PC-9 (cell line): ENCODE results near the gene ARPC1A. TPM values are rescaled to one million over a fixed set of nuclear protein-coding genes. Genes with fewer than 3 reads are reported as not detected.

Experiments used
- BruUV-seq: library from RNA; stranded (reverse); fragments of 400-500 nt; replicated peaks from 2 replicates; lab custom pipeline; 2021; lab: Mats Ljungman, UMichigan
- CTCF ChIA-PET: fragments of 300-600 bp; sonication (Branson Sonifier 250); formaldehyde crosslinking; loops from one replicate; lab custom pipeline; 2022; ENCODE audit warnings: antibody characterized with exemption; lab: Charles Lee
- POLR2A ChIA-PET: fragments of 300-600 bp; sonication (Branson Sonifier 250); formaldehyde crosslinking; loops from one replicate; lab custom pipeline; 2022; ENCODE audit warnings: antibody characterized with exemption; ENCODE audit not compliant: unreplicated experiment; lab: Charles Lee
- DNase-seq, 2 experiments: peaks; one replicate each; pipeline versions ENCODE4 v3.0.0 to v3.0.0-alpha.2; 2015 to 2022; ENCODE audit warnings: mixed read lengths in 1 of 2
- H2AFZ ChIP-seq: fragments of 200-600 bp; sonication (generic); 2 replicates; pipeline ENCODE4 v1.8.1; 2017; ENCODE audit warnings: antibody characterized with exemption
- H3F3A ChIP-seq: fragments of 200-600 bp; sonication (generic); 2 replicates; pipeline ENCODE4 v1.8.1; 2017; ENCODE audit warnings: antibody characterized with exemption, mild to moderate bottlenecking, low read depth; ENCODE audit not compliant: insufficient read depth
- H3K27ac ChIP-seq: fragments of 200-600 bp; sonication (generic); 2 replicates; pipeline ENCODE4 v1.6.1; 2016; ENCODE audit warnings: mixed run types
- H3K27me3 ChIP-seq: fragments of 200-600 bp; sonication (generic); 2 replicates; pipeline ENCODE4 v1.6.1; 2016; ENCODE audit warnings: low read depth, mixed run types; ENCODE audit not compliant: insufficient read depth
- H3K36me3 ChIP-seq: fragments of 200-600 bp; sonication (generic); 2 replicates; pipeline ENCODE4 v1.6.1; 2016; ENCODE audit warnings: low read depth, mixed run types
- H3K4me1 ChIP-seq: fragments of 200-600 bp; sonication (generic); replicated peaks from 2 replicates; pipeline ENCODE4 v1.6.1; 2016; ENCODE audit warnings: mixed run types; ENCODE audit not compliant: insufficient read depth
- H3K4me2 ChIP-seq: fragments of 200-600 bp; sonication (generic); 2 replicates; pipeline ENCODE4 v1.6.1; 2017; ENCODE audit warnings: mixed run types
- H3K4me3 ChIP-seq: fragments of 200-600 bp; sonication (generic); 2 replicates; pipeline ENCODE4 v1.6.1; 2016; ENCODE audit warnings: mixed run types
- H3K79me2 ChIP-seq: fragments of 200-600 bp; sonication (generic); 2 replicates; pipeline ENCODE4 v1.6.1; 2017; ENCODE audit warnings: low read depth, mixed run types
- H3K9me2 ChIP-seq: fragments of 200-600 bp; sonication (generic); 2 replicates; pipeline ENCODE4 v1.8.1; 2017; ENCODE audit warnings: mild to moderate bottlenecking; ENCODE audit not compliant: insufficient read depth
- H3K9me3 ChIP-seq: fragments of 200-600 bp; sonication (generic); 2 replicates; pipeline ENCODE4 v1.8.1; 2016; ENCODE audit warnings: low read depth; ENCODE audit not compliant: insufficient read depth
- H4K20me1 ChIP-seq: fragments of 200-600 bp; sonication (generic); 2 replicates; pipeline ENCODE4 v1.8.1; 2017; ENCODE audit not compliant: insufficient read depth
- EZH2 ChIP-seq: fragments of 200-600 bp; sonication (generic); IDR thresholded peaks from 2 replicates; pipeline ENCODE4 v1.8.0; 2017; ENCODE audit warnings: antibody characterized with exemption, low read depth
- intact Hi-C: fragments of 100-400 bp; cut with micrococcal nuclease; formaldehyde crosslinking; loops from one replicate; pipeline ENCODE4 v1.10.0; 2022; ENCODE audit not compliant: unreplicated experiment
- total RNA-seq: library from RNA; stranded (reverse); gene quantifications from 2 replicates; pipeline ENCODE4 v1.2.3, GENCODE V29; 2021
- TF ChIP-seq, protein P1 (sequence below): fragments of 200-600 bp; sonication (generic); conservative IDR thresholded peaks from 2 replicates; pipeline ENCODE4 v1.6.1; 2017; ENCODE audit warnings: mixed run types, antibody characterized with exemption, mild to moderate bottlenecking, moderate library complexity

ARPC1A gene
- total RNA-seq, 1 experiment from 2014 or later, result 305 TPM

DNA sequence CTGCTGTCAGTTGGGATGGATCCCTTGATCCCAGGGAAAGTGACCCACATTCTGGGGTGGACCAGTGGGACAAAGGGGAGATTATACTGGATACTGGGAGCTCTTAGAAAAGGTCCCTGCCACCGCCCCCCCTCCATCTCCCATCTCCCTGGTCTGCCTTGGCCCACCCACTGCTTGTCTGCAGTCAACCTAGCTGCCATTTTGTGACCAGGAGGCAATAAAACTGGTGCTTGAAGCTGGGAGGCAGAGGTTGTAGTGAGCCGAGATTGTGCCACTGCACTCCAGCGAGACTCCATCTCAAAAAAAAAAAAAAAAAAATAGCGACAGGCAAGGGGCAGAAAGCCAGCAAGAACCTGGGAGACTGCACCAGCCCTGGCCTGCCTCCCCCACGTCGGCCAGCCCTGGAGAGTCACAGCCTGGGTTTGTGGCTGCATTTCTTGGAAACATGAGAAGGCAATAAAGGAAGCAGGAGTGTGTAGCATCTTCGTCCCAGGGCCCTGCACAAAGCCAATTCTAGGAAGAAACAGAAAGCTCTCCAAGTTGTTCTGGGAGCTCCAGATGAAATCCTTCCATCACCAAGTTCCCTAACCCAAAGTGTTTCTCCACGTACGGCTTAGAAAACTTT, 44.2 kb downstream of the ARPC1A start:
- CTCF ChIA-PET, result interaction anchor here (0.7 kb wide), 1 partner anchor 24 kb away, joined by 13 read pairs; no protein-coding TSS in a partner anchor

DNA sequence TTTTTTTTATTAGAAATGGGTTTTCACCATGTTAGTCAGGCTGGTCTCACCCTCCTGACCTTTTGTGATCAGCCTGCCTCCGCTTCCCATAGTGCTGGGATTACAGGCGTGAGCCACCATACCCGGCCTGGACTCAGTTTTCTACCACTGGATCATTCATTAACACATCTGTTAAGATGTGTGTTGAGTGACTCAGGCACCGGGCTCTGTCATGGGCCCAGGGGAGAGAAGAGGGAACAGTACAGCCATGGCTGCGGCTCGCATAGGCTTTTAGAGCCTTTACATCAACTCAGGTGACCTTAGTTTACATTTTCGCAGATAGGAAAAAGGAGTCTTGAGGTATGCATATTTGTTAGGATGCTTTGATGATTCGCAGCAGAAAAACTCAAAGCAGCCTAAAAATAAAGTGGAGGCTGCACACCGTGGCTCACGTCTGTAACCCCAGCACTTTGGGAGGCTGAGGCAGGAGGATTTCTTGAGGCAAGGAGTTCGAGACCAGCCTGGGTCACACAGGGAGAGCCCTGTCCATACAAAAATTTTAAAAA, 45.8 kb downstream of the ARPC1A start:
- no TSS peak for BruUV-seq
- Histone ChIP-seq H3K4me1 (peaks cover 14% of the 10 kb centered on the region), H3K4me3 (no peak overlapping the region), H3K27me3 (no peaks in the 10 kb centered on the region), H3K9me2 (no peaks in the 10 kb centered on the region), H3K79me2 (peaks cover 11% of the 10 kb centered on the region), H3K27ac (no peak overlapping the region), H3K9me3 (no peaks in the 10 kb centered on the region), H3K36me3 (peaks cover under 1% of the 10 kb centered on the region), H2AFZ (no peak overlapping the region), H3K4me2 (no peak overlapping the region), H4K20me1 (peaks cover 10% of the 10 kb centered on the region), H3F3A (peaks cover 64% of the 10 kb centered on the region)
- CTCF ChIA-PET, result interaction anchor here (0.7 kb wide), 1 partner anchor 385 kb away, joined by 3 read pairs; no protein-coding TSS in a partner anchor
- TF ChIP-seq EZH2, result no peak
- TF ChIP-seq, protein P1, sequence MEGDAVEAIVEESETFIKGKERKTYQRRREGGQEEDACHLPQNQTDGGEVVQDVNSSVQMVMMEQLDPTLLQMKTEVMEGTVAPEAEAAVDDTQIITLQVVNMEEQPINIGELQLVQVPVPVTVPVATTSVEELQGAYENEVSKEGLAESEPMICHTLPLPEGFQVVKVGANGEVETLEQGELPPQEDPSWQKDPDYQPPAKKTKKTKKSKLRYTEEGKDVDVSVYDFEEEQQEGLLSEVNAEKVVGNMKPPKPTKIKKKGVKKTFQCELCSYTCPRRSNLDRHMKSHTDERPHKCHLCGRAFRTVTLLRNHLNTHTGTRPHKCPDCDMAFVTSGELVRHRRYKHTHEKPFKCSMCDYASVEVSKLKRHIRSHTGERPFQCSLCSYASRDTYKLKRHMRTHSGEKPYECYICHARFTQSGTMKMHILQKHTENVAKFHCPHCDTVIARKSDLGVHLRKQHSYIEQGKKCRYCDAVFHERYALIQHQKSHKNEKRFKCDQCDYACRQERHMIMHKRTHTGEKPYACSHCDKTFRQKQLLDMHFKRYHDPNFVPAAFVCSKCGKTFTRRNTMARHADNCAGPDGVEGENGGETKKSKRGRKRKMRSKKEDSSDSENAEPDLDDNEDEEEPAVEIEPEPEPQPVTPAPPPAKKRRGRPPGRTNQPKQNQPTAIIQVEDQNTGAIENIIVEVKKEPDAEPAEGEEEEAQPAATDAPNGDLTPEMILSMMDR, result no peak
- POLR2A ChIA-PET, result no interaction called here
- DNase-seq, result no peak
- intact Hi-C loops, result loop anchor here (5.0 to 10.0 kb wide), 2 partner anchors 97 to 711 kb away; partner anchors contain the start of genes MYH16 and ZNF3

More for the DNA sequence above, 44.2 kb downstream of the ARPC1A start:
- H3K4me1 ChIP-seq, result peaks cover 11% of the 10 kb centered on the region
- no peaks in the 10 kb centered on the region for H3K9me3 ChIP-seq
- peaks cover 6% of the 10 kb centered on the region; the same call in 1 of the 2 replicates for H4K20me1 ChIP-seq
- H3F3A ChIP-seq, result peaks cover 53% of the 10 kb centered on the region
- no peak overlapping the region for H2AFZ ChIP-seq
- TF ChIP-seq, protein P1, result no peak
- TF ChIP-seq EZH2, result no peak
- peaks cover 8% of the 10 kb centered on the region for H3K36me3 ChIP-seq
- BruUV-seq, result no TSS peak
- H3K79me2 ChIP-seq, result no peaks in the 10 kb centered on the region; the same call in 1 of the 2 replicates
- intact Hi-C loops, result loop anchor here (5.0 to 10.0 kb wide), 2 partner anchors 95 to 712 kb away; partner anchors contain the start of genes MYH16 and ZNF3
- POLR2A ChIA-PET, result interaction anchor here (0.6 kb wide), 3 partner anchors 186 to 470 kb away, joined by 3 to 12 read pairs (median 7); no protein-coding TSS in a partner anchor
- H3K4me3 ChIP-seq, result no peak overlapping the region
- no peak for DNase-seq
- no peaks in the 10 kb centered on the region for H3K9me2 ChIP-seq
- H3K27ac ChIP-seq, result no peak overlapping the region
- H3K27me3 ChIP-seq, result no peaks in the 10 kb centered on the region
- no peak overlapping the region for H3K4me2 ChIP-seq

DNA sequence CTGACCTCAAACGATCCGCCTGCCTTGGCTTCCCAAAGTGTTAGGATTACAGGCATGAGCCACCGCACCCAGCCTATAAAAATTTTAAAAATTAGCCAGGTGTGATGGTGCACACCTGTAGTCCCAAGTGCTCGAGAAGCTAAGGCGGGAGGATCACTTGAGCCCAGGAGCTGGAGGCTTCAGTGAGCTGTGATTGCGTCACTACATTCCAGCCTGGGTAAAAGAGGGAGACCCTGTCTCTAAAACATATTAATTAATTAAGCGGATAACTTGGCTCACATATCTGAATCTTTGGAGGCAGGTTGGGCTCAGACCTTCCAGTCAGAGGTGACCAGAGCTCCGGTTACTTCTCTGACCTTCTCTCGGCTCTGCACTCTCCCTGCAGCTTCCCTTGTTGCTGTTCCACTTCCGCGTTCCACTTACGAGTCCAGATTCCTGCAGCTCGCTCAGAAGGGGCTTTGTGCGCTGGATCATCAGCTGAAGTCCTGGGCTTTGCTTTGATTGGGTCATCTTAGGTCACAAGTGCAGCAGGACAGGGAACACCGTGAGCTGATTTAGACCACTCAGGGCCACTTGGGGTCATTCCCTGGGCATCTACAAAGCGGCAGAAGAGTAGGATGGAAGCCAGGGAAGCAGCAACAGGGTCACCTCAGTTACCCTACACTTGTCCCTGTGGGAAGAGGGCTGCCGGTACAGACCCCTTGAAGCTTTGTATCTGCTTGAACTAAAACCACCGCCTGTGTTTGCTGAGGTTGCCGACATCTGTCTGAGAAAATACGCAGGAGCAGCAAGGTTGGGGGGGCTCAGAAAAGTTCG, 46.8 kb downstream of the ARPC1A start:
- intact Hi-C loops, result loop anchor here (5.0 to 10.0 kb wide), 2 partner anchors 98 to 710 kb away; partner anchors contain the start of genes MYH16 and ZNF3
- no peaks in the 10 kb centered on the region for H3K36me3 ChIP-seq
- peaks cover 17% of the 10 kb centered on the region for H3K79me2 ChIP-seq
- no peaks in the 10 kb centered on the region for H3K9me2 ChIP-seq
- POLR2A ChIA-PET, result no interaction called here
- H3F3A ChIP-seq, result peaks cover 57% of the 10 kb centered on the region
- peaks cover 14% of the 10 kb centered on the region for H3K4me1 ChIP-seq
- peaks cover 13% of the 10 kb centered on the region for H4K20me1 ChIP-seq
- peak overlapping the region; percentile 35 for H3K4me2 ChIP-seq
- H3K9me3 ChIP-seq, result no peaks in the 10 kb centered on the region
- peak; percentile 84 to 87 for DNase-seq
- no peaks in the 10 kb centered on the region for H3K27me3 ChIP-seq
- TF ChIP-seq EZH2, result no peak
- TF ChIP-seq, protein P1, result no peak
- H2AFZ ChIP-seq, result no peak overlapping the region
- H3K4me3 ChIP-seq, result no peak overlapping the region; the same call in 1 of the 2 replicates
- no TSS peak for BruUV-seq
- 0 out of 2 replicates have a peak overlapping the region, but pooled peaks have one; percentile 5 for H3K27ac ChIP-seq
- CTCF ChIA-PET, result no interaction called here
